Stimulated activated CD8-positive, alpha-beta memory T cell treated with anti-CD3 and anti-CD28 coated beads, Interleukin-12 subunit alpha, Interleukin-12 subunit beta, amount 100 ng/mL, for 1 hour (primary cell): ENCODE measurements around the gene EFNA5.
A peak's percentile ranks its signal among the peaks of the same experiment; 100 is the strongest.

Source experiments
- DNase-seq: peaks from one replicate; pipeline ENCODE4 v3.0.0-alpha.2; 2020; ENCODE audit warnings: low read depth

The EFNA5 gene

GRCh38 chr5:107389775-107390148, 281.0 kb downstream of the EFNA5 start:
- no peak for DNase-seq

- DNase-seq = peak; percentile 8
These were observed 281.5 kb downstream of the EFNA5 start for GRCh38 chr5:107389130-107389774.

DNA sequence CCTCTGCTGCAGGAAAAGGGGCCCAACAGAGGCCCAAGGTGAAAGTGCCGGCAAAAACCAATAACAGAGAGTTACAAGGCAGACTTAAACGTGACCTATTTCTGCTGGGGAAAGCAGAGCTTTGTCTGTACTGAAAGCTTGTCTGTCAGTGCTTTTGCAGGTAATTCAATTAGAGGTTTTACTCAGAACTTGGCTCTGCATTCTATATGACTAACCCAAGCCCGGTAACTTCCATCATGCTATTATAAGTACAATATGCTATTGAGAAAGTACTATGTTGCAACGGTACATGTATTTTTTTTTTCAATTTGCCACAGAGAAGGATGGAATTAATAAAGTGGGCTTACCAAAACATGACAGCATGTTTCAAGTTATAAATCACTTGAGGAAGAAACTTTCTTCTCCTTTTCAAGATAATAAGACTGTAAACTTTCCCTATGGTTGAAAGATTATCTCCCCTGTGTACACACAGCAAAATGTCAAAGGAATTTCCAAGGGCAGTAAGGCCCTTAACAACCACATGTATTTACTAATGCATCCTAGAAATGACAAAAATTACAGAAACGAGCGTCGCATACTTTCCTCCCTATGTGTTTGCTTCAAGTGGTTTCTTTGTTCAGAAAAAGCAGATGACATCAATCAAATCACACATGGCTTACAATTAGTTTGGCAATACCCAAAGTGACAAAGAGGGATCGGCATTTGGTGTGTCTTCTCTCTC, 282.4 kb downstream of the EFNA5 start:
- DNase-seq = no peak

DNA sequence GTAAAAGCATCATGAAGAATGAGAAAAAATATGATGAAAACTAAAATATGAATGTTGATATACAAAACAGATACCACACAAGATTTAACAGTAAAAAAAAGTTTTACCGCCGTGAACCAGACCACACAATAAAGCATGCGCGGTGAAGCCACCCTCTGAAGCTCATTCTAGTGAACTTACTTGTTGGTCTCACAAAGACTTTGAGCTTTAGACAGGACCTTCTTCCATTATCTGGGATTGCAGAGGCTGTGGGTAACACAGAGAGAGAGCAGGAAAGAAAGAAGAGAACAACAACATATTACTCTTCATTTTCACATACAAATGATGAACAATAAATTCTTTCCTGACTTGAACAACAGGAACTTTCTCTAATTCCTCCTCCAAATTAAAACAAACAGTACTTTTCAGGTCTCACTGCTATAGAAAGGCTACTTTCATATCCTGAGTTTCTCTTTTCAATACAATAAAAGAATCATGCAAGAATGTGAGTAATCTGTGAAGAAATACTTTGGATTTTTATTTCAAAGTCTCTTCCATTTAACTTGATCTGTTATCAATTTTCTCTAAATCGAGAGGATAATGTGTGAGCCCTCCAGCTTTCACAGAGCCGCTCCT, 283.1 kb downstream of the EFNA5 start:
- DNase-seq = no peak

DNA sequence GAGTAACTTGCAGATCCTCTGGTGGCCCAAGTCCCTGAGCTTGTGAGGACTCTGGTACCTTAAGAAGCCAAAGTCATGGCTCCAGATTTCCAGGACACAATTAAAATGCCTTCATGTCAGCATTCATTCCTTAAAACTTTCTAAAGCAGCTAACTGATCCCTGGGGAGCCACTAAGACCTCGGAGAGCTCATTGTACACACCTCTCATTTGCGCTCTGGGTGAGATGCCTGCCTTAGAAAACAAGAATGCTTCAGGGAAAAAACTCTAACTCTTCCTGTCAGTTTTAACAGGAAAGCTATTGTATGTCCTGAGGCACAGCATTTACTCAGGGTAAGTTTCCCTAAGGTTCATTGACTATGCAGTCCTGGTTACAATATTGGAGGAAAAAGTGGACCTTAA, 285.0 kb downstream of the EFNA5 start:
- no peak for DNase-seq

GRCh38 chr5:107384256-107384655, 286.5 kb downstream of the EFNA5 start:
- DNase-seq = no peak

DNA sequence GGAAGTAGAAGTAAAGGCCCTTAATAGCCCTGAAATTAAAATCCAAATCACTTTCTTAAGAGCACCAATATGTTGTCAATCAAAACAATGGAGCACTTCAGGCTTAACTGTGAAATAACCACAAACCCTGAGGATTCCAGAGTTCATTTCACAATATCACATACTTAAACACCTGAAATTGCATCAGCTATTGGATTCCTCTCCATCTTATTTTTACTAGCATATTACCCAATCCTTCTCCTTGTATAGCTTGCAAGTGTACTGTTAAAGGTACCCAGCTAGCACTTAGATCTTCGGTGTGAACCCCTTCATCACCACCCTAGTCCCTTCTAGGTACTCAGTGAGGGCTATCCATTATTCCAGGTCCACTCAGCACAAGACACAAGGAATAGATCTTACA, 287.3 kb downstream of the EFNA5 start:
- DNase-seq = no peak

- no peak for DNase-seq
These were observed 289.4 kb downstream of the EFNA5 start for GRCh38 chr5:107381189-107381856.

DNA sequence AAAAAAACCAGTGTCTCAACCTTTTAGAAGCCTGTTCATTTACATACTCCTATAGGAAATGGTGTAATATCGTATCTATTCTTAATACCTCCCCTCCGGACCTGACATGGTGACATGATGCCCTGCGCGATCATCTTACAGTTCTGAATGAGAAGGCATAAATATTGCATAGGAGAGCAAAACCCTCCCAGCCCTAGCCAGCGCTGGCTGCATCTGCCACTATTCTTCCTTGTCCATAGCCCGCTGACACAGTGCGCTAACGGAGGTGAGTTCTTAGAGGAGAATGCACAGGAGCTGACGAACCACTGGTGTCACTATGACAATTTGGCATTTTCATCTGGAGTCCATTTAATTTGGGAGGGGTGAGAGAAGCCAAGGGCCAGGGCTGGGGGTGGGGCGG, 290.1 kb downstream of the EFNA5 start:
- DNase-seq = no peak

- DNase-seq = no peak
These were observed 292.4 kb downstream of the EFNA5 start for GRCh38 chr5:107378218-107378899.

GRCh38 chr5:107377277-107377609, 293.5 kb downstream of the EFNA5 start:
- DNase-seq = no peak

GRCh38 chr5:107376546-107377276, 294.0 kb downstream of the EFNA5 start:
- no peak for DNase-seq

- no peak for DNase-seq
These were observed 297.0 kb downstream of the EFNA5 start for GRCh38 chr5:107373549-107374263.

DNA sequence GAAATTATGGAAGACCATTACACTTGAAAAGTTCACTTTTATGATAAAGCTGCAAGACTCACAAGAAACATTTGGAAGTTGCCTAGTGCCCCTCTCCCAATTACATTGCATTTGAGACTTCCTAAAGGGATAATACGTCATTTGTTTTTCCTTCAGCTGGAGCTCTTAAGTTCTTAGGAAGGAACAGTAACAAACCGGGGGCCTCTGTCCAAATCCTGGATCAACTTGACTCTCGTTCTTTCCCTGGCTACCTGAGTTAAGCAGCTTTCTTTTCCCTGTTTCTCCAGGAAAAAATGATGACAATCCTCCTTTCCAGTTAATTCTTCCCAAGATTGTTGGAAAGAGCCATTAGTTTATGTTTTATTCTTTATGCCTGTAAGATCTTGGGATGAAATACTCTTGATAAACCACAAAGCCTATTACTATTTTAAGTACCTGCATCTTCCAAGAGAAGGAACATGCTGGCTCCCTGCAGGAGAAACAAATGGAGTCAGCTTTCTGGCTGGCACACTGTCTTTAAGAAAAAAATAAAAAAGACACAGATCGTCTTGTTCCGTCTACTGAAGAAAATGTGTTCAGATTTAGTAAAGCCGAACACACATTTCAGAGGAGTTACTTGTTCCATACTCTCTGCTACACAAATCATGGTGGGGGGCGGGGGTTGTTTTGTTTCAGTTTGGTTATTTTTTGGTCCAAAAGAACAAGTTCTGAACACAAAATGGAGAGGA, 297.9 kb downstream of the EFNA5 start:
- DNase-seq = no peak

- DNase-seq = no peak
These were observed 300.3 kb downstream of the EFNA5 start for GRCh38 chr5:107370396-107370968.

- no peak for DNase-seq
These were observed 301.1 kb downstream of the EFNA5 start for GRCh38 chr5:107369622-107370021.

GRCh38 chr5:107368615-107369014, 302.1 kb downstream of the EFNA5 start:
- no peak for DNase-seq

DNA sequence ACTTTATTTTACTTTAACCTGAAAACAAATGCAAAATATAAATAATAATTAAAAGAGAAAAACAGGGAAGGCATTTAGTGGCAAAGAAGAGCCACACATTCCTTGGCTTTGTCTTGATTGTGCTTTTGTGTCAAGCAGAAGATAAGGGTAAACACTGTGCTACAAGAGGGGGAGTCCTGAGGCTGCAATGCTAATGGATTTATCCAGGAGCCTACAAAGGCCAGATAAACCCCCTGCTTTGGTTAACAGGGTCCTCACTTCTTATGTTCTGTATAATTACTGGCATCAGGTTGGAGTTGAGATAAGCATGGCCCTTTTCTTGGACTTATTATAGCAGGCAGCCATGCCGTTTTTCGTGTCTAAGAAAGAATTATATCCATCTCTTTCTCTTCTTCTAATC, 302.8 kb downstream of the EFNA5 start:
- no peak for DNase-seq

- no peak for DNase-seq
These were observed 303.3 kb downstream of the EFNA5 start for GRCh38 chr5:107367480-107367879.
